HL-60/S4 (cell line): ENCODE results near the gene DCLK1.

Experiments used
- in situ Hi-C: fragments of 300-500 bp; cut with MboI; formaldehyde crosslinking; loops from 2 replicates; pipeline ENCODE4 v1.14.3; 2022; ENCODE audit warnings: low sequenced_read_pairs

The DCLK1 gene

DNA sequence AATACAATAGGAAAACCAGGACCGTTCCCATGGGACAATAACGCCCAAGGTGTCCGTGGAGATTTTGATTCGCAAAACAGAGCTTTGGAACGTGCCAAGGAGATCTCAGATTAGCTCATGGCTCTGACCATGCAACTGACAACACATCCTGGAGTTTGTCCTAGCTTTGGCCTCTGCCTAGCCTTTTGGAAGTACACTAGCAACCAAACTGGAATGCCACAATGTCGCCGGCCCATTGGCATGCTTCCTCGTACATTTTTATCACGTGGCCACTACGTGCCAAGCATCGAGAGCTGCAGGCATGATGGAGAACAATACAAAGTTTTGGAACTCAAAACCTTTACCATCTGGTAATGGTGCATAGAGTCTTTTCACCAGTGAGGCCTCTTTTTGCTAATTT lies 256.5 kb downstream of the DCLK1 start:
- in situ Hi-C loops = no loop called here

DNA sequence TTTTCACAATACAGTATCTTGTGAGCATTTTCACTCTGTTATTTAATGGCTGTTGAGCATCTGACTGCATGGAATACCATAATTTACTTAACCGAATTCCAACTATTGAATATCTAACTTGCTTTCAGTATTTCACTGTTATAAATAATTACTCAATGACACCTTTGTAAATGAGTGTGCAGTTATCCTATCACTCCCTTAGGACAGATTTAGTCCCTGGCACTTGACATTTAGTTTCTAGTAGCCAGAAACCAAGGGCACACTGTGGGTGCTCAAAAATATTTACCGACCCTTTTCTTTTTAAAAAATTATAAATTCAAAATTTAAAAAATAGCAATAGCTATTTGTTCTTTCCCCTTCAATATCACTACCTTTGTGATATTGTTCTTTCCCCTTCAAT lies 258.8 kb downstream of the DCLK1 start:
- in situ Hi-C loops = no loop called here

GRCh38 chr13:35871561-35871960 lies 259.6 kb downstream of the DCLK1 start:
- in situ Hi-C loops = no loop called here

DNA sequence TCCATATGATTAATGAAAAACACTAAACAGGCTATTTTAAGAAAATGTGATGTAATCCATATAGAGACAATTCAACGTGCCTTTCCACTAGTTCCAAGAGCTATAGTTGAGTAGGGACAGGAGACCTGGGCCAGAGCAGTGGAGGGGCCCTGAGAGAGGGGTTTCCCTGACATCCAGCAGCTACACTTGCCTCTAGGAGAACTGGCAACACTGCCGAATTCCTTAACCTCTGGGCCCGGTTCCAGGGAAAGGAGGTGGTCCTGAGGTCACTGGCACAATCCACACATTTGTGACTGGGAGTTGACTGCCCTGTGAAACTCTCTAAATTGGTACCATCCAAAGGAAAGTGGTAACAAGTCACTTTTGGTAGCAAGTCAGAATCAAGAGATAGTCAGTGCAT lies 264.4 kb downstream of the DCLK1 start:
- in situ Hi-C loops = no loop called here

DNA sequence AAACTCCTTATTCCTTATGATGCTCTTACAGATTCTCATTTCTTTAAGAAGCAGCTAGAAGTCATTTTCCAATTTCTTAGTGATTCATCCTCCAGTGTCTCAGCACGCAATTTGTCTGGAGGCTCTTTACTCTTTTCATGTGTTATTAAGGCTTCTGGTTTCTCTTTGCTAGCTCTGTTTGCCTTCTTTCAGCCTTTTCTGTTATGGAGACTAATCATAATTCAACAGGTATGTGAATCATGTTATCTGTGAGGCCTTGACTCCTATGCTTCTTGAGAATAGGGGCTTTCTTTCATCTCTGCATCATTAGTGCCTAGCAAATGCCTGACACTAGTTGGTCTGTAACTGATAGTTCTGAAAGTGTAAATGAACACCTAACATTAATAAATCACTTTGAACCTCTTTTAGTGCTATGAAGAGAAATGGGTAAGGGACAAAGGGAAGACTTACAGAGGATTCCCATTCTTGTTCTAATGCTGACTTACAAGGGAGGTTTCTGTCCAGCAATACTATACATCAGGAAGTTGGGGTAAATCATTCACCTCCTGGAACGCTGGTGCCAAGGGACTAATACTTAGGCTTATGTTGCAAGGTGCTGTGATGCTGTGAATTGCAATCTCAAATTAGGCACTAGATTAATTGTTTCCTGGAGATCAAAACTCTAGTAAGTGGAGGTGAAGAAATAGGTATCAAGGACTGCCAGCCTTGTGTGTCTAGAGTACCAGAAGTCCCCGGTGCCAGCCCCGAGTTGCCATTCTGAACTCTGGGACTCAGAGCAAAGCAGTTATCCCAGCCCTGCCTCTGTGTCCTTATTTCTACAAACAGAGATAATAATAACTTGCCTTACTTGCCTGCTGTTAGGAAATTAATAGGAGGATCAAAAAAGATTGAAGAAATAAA lies 265.6 kb downstream of the DCLK1 start:
- in situ Hi-C loops = no loop called here

GRCh38 chr13:35860661-35861060 lies 270.5 kb downstream of the DCLK1 start:
- in situ Hi-C loops = no loop called here

DNA sequence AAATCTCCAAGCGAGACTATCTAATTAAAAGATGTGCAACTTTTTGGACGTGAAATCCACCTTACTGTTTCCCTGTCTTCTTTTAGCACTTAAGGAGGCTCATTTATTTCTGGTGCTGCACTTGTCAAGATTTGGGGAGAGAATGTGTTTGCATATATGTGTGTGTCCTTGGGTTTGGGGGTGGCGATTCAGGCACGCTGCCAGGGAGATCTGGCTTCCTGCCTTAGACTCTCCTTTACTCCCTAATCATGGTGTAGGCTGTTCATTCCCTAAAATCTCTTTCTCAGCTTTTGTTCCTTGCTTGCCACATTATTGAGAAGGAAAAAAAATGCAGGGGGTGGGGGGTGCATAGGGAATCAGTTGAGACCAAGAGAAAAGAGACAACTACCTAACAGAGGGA lies 271.2 kb downstream of the DCLK1 start:
- in situ Hi-C loops = no loop called here

GRCh38 chr13:35858665-35859064 lies 272.5 kb downstream of the DCLK1 start:
- in situ Hi-C loops = no loop called here

DNA sequence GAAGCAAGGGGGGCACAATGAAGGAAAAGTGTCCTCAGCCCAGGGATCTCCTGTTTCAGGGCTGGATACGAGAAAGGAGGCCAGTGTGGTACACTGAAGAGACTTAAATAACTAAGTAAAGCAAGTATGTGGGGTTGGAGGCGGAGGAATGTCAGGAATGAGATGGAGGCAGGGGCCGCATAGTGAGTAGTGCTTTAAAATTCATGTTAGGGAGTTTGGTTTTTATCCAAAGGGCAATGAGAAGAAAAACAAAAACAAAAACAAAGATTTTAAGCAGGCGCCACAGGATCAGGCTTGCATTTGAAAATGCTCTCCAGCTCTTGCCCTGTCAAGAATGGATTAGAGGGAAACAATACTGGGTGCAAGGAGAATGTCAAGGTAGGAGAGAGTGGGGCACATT lies 273.4 kb downstream of the DCLK1 start:
- in situ Hi-C loops = no loop called here

DNA sequence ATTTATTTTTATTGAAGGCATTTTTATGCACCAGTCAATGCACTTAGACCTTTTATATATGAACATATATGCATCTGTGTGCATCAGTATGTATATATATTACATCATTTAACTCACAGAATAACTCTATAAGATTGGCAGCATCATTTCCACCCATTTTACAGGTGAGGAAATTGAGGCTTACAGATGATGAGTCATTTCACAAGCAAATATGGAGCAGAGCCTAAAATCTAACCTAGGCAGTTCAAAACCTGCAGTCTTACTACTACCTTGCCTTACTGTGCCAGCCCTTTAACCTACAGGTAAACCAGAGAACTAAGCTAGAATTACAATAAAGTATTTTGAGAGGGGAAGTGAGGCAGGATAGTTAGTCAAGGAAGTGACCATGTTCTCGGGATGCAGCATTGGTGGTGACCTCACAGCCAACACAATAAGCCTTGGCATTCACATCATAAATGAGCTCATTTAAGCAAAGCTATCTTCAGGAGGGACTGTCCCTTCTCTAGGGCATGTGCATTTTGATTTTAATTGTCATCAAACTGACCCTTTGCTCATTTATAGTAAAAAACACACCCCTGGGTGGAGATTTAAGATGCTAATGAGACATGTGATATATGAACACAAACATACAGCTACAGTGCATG lies 274.3 kb downstream of the DCLK1 start:
- in situ Hi-C loops = no loop called here

GRCh38 chr13:35856084-35856483 lies 275.1 kb downstream of the DCLK1 start:
- in situ Hi-C loops = no loop called here

DNA sequence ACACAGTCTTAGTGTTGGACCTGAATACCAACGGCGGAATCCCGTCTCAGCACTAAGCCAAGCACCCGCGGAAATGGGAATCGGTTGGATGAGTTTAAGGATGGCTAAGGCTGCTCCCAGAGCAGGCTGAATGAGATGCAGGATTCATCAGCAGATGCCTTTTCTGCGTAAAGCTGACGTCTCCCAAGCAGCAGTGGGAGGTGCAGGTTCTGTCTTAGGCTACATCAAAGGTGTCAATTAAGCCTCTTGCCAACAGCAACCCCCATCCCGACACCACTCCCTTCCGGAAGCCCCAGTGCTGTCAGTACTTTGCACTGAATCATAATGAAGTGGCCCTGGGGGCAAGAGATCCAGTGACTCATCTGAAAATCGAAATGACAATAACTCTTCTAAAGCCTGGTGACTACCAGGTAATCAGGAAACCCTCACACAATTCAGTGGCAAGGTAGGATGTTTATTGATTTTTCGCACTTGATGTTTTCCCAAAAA lies 275.6 kb downstream of the DCLK1 start:
- in situ Hi-C loops = no loop called here

- in situ Hi-C loops = no loop called here
These were observed 276.9 kb downstream of the DCLK1 start for GRCh38 chr13:35854286-35854685.

GRCh38 chr13:35851881-35852280 lies 279.3 kb downstream of the DCLK1 start:
- in situ Hi-C loops = no loop called here

- in situ Hi-C loops = no loop called here
These were observed 279.8 kb downstream of the DCLK1 start for GRCh38 chr13:35851356-35851755.

DNA sequence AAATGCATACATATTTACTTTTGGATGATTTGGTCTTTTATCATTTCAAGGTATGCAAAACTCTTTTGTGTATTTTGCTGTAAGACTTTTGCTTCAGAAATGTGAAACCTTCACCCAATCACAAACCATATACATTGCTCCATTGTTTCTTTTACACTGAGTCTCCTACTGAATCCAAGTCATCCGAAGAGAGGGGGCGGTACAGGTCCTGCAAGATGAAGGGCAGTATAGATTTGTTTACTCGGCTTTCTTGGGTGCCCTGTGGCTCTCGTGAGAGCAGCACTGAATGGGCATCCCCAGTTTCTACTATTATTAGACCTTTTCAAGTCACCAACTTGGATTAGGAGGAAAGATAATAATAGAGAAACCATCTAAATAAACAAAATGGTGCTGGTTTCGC lies 280.6 kb downstream of the DCLK1 start:
- in situ Hi-C loops = no loop called here

- in situ Hi-C loops = no loop called here
These were observed 281.9 kb downstream of the DCLK1 start for GRCh38 chr13:35849256-35849644.

DNA sequence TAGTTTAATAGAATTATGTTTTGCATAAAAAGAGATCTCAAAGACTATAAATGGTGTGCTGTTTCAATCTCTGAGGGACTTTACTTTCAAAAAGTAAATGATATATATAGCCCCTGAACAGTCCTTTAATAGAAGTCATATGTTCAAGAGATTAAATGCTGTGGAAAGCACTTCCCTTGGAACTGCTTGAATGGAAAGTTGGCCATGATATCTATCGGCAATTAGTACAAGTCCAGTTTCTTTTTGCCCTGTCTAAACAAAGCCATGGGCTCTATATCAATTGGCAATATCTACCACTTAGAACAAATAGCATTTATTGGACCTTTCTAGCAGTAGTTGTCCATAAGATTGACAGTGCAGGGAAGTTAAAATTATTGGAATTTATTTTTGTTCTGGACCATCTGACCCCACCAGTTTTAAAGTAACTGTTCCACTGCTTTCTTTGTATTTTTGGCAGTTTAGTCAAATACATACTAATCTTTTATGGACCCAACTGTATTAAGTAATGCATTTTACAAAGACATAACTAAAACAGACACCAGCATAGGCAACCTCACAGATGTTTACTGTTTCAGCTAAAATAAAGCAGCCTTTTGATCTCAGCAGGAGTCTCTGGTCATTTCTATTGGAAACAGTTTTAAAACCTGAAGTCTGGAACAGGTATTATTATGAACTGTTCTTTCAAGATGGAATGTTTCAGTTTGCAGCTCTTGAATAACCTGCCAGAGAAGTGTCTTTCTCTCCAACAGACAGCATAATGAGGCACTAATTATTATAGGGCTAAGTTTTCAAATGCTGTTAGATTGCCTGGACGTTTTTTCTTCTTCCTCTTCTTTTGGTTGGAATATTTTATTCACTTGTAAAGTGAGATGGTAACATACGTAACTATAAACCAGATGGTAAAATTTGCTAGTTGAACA lies 282.6 kb downstream of the DCLK1 start:
- in situ Hi-C loops = no loop called here

- in situ Hi-C loops = no loop called here
These were observed 287.9 kb downstream of the DCLK1 start for GRCh38 chr13:35843272-35843671.

GRCh38 chr13:35841060-35841521 lies 290.1 kb downstream of the DCLK1 start:
- in situ Hi-C loops = no loop called here

- in situ Hi-C loops = no loop called here
These were observed 291.4 kb downstream of the DCLK1 start for GRCh38 chr13:35839806-35840205.
